SK-N-SH (cell line): ENCODE measurements around the gene DIS3. TPM values are rescaled to one million over a fixed set of nuclear protein-coding genes. Genes with fewer than 3 reads are reported as not detected.

Source experiments
- CTCF ChIA-PET: fragments of 300-600, 350-600 bp; formaldehyde crosslinking; extraction: SDS; loops from one replicate; lab custom pipeline; 2021; lab: Yijun Ruan, JAX
- POLR2A ChIA-PET: fragments of 350-600 bp; sonication (Branson Sonifier 250); formaldehyde crosslinking; extraction: SDS; loops from one replicate; lab custom pipeline; 2020; ENCODE audit warnings: antibody characterized with exemption, inconsistent platforms; lab: Yijun Ruan, JAX
- DNase-seq: peaks from one replicate; pipeline ENCODE4 v3.0.0; 2012
- H2AFZ ChIP-seq: fragments of 200-600 bp; sonication (generic); 2 replicates; pipeline ENCODE4 v1.8.1; 2016; ENCODE audit warnings: antibody characterized with exemption, mild to moderate bottlenecking, low read depth
- H3F3A ChIP-seq: fragments of 200-600 bp; sonication (generic); replicated peaks from 2 replicates; pipeline ENCODE3; 2016; ENCODE audit warnings: antibody characterized with exemption, mild to moderate bottlenecking; ENCODE audit not compliant: insufficient read depth
- H3K27ac ChIP-seq, 2 experiments: fragments of 200-500 bp in 1 of 2; fragments of 200-600 bp in 1 of 2; sonication (Bioruptor generic) in 1 of 2; sonication (generic), shearing (Covaris generic) in 1 of 2; 2 replicates each; pipeline versions ENCODE4 v1.5.1 to v1.6.1; 2014 to 2016; ENCODE audit warnings: low read depth in 2 of 2, inconsistent platforms in 1 of 2, low read length in 1 of 2, mild to moderate bottlenecking in 1 of 2, mixed read lengths in 1 of 2
- H3K27me3 ChIP-seq: fragments of 200-600 bp; sonication (generic), shearing (Covaris generic); 2 replicates; pipeline ENCODE4 v1.6.1; 2016; ENCODE audit warnings: mixed run types; ENCODE audit not compliant: insufficient read depth
- H3K36me3 ChIP-seq, 2 experiments: fragments of 200-500 bp in 1 of 2; fragments of 200-600 bp in 1 of 2; sonication (Bioruptor generic) in 1 of 2; sonication (generic) in 1 of 2; replicated peaks in 1 of 2; 2 replicates each; pipeline versions ENCODE3 to v1.5.1; 2014 to 2016; ENCODE audit warnings: low read length in 1 of 2, mild to moderate bottlenecking in 1 of 2; ENCODE audit not compliant: insufficient read depth in 2 of 2, control insufficient read depth in 1 of 2
- H3K4me1 ChIP-seq, 2 experiments: fragments of 200-500 bp in 1 of 2; fragments of 200-600 bp in 1 of 2; sonication (Bioruptor generic) in 1 of 2; sonication (generic), shearing (Covaris generic) in 1 of 2; 2 replicates each; pipeline versions ENCODE4 v1.5.1 to v1.6.1; 2014 to 2016; ENCODE audit warnings: low read depth in 1 of 2, low read length in 1 of 2, mixed run types in 1 of 2; ENCODE audit not compliant: insufficient read depth in 2 of 2, control insufficient read depth in 1 of 2
- H3K4me2 ChIP-seq: fragments of 200-600 bp; sonication (generic), shearing (Covaris generic); 2 replicates; pipeline ENCODE4 v1.6.1; 2017; ENCODE audit warnings: mixed run types
- H3K4me3 ChIP-seq, 2 experiments: fragments of 200-500 bp in 1 of 2; fragments of 200-600 bp in 1 of 2; sonication (Bioruptor generic) in 1 of 2; sonication (generic), shearing (Covaris generic) in 1 of 2; 2 replicates each; pipeline versions ENCODE4 v1.5.1 to v1.8.1; 2014 to 2016; ENCODE audit warnings: low read depth in 2 of 2, inconsistent platforms in 1 of 2, low read length in 1 of 2, mild to moderate bottlenecking in 1 of 2, mixed read lengths in 1 of 2, moderate library complexity in 1 of 2
- H3K79me2 ChIP-seq: fragments of 200-600 bp; sonication (generic); 2 replicates; pipeline ENCODE4 v1.8.1; 2017; ENCODE audit warnings: mild to moderate bottlenecking; ENCODE audit not compliant: insufficient read depth
- H3K9ac ChIP-seq: fragments of 200-600 bp; sonication (generic); 2 replicates; pipeline ENCODE4 v1.6.1; 2017; ENCODE audit warnings: mixed run types
- H3K9me2 ChIP-seq: fragments of 200-600 bp; sonication (generic); 2 replicates; pipeline ENCODE4 v1.6.1; 2017; ENCODE audit warnings: mixed run types
- H3K9me3 ChIP-seq: fragments of 200-600 bp; sonication (generic); 2 replicates; pipeline ENCODE4 v1.6.1; 2017; ENCODE audit warnings: mixed run types, mild to moderate bottlenecking, moderate library complexity
- H4K20me1 ChIP-seq: fragments of 200-600 bp; sonication (generic); 2 replicates; pipeline ENCODE4 v1.6.1; 2017; ENCODE audit warnings: mild to moderate bottlenecking, mixed run types; ENCODE audit not compliant: insufficient read depth
- ELF1 ChIP-seq: IDR thresholded peaks from 2 replicates; pipeline ENCODE4 v1.4.0; 2012
- FOSL2 ChIP-seq: IDR thresholded peaks from 2 replicates; pipeline ENCODE4 v1.4.0; 2012; ENCODE audit warnings: low read depth, mild to moderate bottlenecking, moderate library complexity, borderline replicate concordance
- FOXJ3 ChIP-seq: sonication (generic); formaldehyde crosslinking; IDR thresholded peaks from 2 replicates; pipeline ENCODE4 v1.5.1; 2020; ENCODE audit warnings: mild to moderate bottlenecking, missing genetic modification reagents
- GABPA ChIP-seq: IDR thresholded peaks from 2 replicates; pipeline ENCODE4 v1.4.0; 2012; ENCODE audit warnings: low read depth, mild to moderate bottlenecking
- GATA2 ChIP-seq: sonication (generic); formaldehyde crosslinking; IDR thresholded peaks from 2 replicates; pipeline ENCODE4 v1.5.0; 2020; ENCODE audit warnings: mild to moderate bottlenecking, missing genetic modification reagents
- MXI1 ChIP-seq: IDR thresholded peaks from 2 replicates; pipeline ENCODE4 v1.6.1; 2012; ENCODE audit warnings: mild to moderate bottlenecking, low read depth, low read length, improper control_type of control experiment
- NRF1 ChIP-seq: IDR thresholded peaks from 2 replicates; pipeline ENCODE4 v1.6.1; 2012; ENCODE audit warnings: low read depth, mild to moderate bottlenecking, low read length
- RCOR1 ChIP-seq: fragments of 150-350 bp; IDR thresholded peaks from 2 replicates; pipeline ENCODE4 v1.6.1; 2017; ENCODE audit warnings: antibody characterized with exemption, low read length
- RXRA ChIP-seq: IDR thresholded peaks from 2 replicates; pipeline ENCODE4 v1.4.0; 2012; ENCODE audit warnings: low read depth, mild to moderate bottlenecking, borderline replicate concordance
- SIN3A ChIP-seq: IDR thresholded peaks from 2 replicates; pipeline ENCODE4 v1.6.1; 2012; ENCODE audit warnings: low read depth, mild to moderate bottlenecking, low read length, moderate library complexity, borderline replicate concordance
- SMC3 ChIP-seq: IDR thresholded peaks from 2 replicates; pipeline ENCODE4 v1.6.1; 2012; ENCODE audit warnings: low read depth, low read length, improper control_type of control experiment
- TAF1 ChIP-seq: IDR thresholded peaks from 2 replicates; pipeline ENCODE4 v1.6.1; 2012; ENCODE audit warnings: low read depth, mild to moderate bottlenecking, low read length, moderate library complexity, borderline replicate concordance
- TEAD4 ChIP-seq: IDR thresholded peaks from 2 replicates; pipeline ENCODE4 v1.4.0; 2012; ENCODE audit warnings: mild to moderate bottlenecking, borderline replicate concordance; ENCODE audit not compliant: insufficient read depth
- YY1 ChIP-seq: IDR thresholded peaks from 2 replicates; pipeline ENCODE4 v1.4.0; 2012; ENCODE audit warnings: low read depth, mild to moderate bottlenecking
- WGBS: methylation state at CpG from one replicate; pipeline ENCODE4 v1.1.6; 2017; ENCODE audit warnings: low lambda C conversion rate; 5-methylcytosine and 5-hydroxymethylcytosine counted together
- polyA plus RNA-seq, 3 experiments: library from polyadenylated mRNA; depleted of rRNA; stranded (reverse); fragments of >200 nt; gene quantifications; 2 replicates each; pipeline ENCODE4 v1.2.3, GENCODE V29; 2012
- TF ChIP-seq, protein P1 (sequence below): fragments of 150-350 bp; IDR thresholded peaks from 2 replicates; pipeline ENCODE4 v1.6.1; 2016; ENCODE audit warnings: mild to moderate bottlenecking, low read depth, low read length
- TF ChIP-seq, protein P2 (sequence below): IDR thresholded peaks from 2 replicates; pipeline ENCODE4 v1.6.1; 2012; ENCODE audit warnings: mild to moderate bottlenecking, low read depth, low read length, moderate library complexity
- TF ChIP-seq, protein P3 (sequence below): IDR thresholded peaks from 2 replicates; pipeline ENCODE4 v1.4.0; 2012; ENCODE audit warnings: low read depth, borderline replicate concordance
- TF ChIP-seq, protein P4 (sequence below): IDR thresholded peaks from 2 replicates; pipeline ENCODE4 v1.4.0; 2012; ENCODE audit warnings: low read depth

DIS3 gene
- polyA plus RNA-seq, 1 of the 3 experiments (the other 2 are of a cell fraction): 15.7 TPM

DNA sequence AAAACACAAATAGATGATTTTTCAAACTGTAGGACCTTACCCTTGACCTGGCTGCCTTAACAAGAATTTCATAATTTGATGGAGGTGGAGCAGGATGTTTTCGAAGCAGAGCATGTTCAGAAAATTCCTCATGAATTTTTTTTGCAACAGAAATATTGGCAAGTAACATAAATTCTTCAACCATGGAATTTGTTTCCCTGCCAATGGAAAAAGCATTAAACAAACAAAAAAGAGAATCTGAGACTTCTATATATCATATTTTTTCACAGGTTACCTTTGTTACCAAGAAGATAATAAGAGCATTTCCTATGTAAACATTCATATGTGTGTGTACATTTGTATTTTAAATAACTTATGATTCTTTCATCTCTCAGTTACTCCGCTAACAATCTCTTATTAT lies 18.3 kb downstream of the DIS3 start:
- no peak for DNase-seq

DNA sequence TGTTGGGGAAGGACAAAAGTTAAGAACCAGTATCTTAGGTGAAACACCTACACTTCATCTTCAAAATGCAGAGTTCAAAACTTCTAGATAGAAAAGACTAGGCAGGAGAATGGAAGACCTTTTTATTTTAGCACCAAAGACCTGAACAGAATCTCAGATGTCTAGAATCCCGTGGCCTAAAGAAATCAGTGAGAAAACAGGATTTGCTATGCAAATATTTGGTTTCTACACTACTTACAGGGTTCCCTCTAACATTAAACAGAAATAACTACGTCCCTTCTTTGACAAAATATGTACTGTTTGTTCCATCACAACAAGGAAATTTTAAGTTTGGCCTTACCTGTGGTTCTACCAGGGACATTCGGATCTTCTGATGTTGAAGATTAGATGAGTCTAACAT lies 21.5 kb downstream of the DIS3 start:
- 0 out of 2 replicates have a peak, but pooled peaks cover 3% of the 10 kb centered on the region for H3K79me2 ChIP-seq
- no peak overlapping the region for H3K4me2 ChIP-seq
- TF ChIP-seq, protein P1, sequence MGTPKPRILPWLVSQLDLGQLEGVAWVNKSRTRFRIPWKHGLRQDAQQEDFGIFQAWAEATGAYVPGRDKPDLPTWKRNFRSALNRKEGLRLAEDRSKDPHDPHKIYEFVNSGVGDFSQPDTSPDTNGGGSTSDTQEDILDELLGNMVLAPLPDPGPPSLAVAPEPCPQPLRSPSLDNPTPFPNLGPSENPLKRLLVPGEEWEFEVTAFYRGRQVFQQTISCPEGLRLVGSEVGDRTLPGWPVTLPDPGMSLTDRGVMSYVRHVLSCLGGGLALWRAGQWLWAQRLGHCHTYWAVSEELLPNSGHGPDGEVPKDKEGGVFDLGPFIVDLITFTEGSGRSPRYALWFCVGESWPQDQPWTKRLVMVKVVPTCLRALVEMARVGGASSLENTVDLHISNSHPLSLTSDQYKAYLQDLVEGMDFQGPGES: no peak
- no peak for TF ChIP-seq FOSL2
- TF ChIP-seq MXI1: no peak
- TF ChIP-seq RCOR1: no peak
- no peak for TF ChIP-seq GATA2 (CRISPR knock-in tag)
- no peak for TF ChIP-seq SMC3
- no peak for TF ChIP-seq RXRA
- no peak for TF ChIP-seq TAF1
- TF ChIP-seq, protein P2, sequence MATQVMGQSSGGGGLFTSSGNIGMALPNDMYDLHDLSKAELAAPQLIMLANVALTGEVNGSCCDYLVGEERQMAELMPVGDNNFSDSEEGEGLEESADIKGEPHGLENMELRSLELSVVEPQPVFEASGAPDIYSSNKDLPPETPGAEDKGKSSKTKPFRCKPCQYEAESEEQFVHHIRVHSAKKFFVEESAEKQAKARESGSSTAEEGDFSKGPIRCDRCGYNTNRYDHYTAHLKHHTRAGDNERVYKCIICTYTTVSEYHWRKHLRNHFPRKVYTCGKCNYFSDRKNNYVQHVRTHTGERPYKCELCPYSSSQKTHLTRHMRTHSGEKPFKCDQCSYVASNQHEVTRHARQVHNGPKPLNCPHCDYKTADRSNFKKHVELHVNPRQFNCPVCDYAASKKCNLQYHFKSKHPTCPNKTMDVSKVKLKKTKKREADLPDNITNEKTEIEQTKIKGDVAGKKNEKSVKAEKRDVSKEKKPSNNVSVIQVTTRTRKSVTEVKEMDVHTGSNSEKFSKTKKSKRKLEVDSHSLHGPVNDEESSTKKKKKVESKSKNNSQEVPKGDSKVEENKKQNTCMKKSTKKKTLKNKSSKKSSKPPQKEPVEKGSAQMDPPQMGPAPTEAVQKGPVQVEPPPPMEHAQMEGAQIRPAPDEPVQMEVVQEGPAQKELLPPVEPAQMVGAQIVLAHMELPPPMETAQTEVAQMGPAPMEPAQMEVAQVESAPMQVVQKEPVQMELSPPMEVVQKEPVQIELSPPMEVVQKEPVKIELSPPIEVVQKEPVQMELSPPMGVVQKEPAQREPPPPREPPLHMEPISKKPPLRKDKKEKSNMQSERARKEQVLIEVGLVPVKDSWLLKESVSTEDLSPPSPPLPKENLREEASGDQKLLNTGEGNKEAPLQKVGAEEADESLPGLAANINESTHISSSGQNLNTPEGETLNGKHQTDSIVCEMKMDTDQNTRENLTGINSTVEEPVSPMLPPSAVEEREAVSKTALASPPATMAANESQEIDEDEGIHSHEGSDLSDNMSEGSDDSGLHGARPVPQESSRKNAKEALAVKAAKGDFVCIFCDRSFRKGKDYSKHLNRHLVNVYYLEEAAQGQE: no peak
- H3K27ac ChIP-seq: no peak overlapping the region
- ChIA-PET POLR2A (no interaction called here), CTCF (no interaction called here)
- DNase-seq: no peak
- H3K9me3 ChIP-seq: no peaks in the 10 kb centered on the region
- H3K4me1 ChIP-seq: no peaks in the 10 kb centered on the region
- H3F3A ChIP-seq: peaks cover 30% of the 10 kb centered on the region
- H3K9ac ChIP-seq: no peak overlapping the region
- H3K4me3 ChIP-seq: no peak overlapping the region
- no peak overlapping the region for H2AFZ ChIP-seq
- H3K9me2 ChIP-seq: no peaks in the 10 kb centered on the region
- peaks cover 89 to 90% of the 10 kb centered on the region in 2 experiments for H3K36me3 ChIP-seq
- H4K20me1 ChIP-seq: no peaks in the 10 kb centered on the region
- H3K27me3 ChIP-seq: no peaks in the 10 kb centered on the region
- WGBS: 95% methylated on average over 3 of the region's 3 CpGs

More for the DNA sequence above, 18.3 kb downstream of the DIS3 start:
- no peaks in the 10 kb centered on the region for H3K27me3 ChIP-seq
- peaks cover 26% of the 10 kb centered on the region for H3F3A ChIP-seq
- no peaks in the 10 kb centered on the region for H3K9me2 ChIP-seq
- H3K9me3 ChIP-seq: no peaks in the 10 kb centered on the region
- peaks cover 94 to 99% of the 10 kb centered on the region in 2 experiments for H3K36me3 ChIP-seq
- WGBS: 89% methylated on average over 2 of the region's 2 CpGs
- H3K4me2 ChIP-seq: no peak overlapping the region
- TF ChIP-seq, protein P1: no peak
- TF ChIP-seq FOSL2 (no peak), SIN3A (no peak), NRF1 (no peak), TEAD4 (no peak), SMC3 (no peak), FOXJ3 (CRISPR knock-in tag) (no peak), GABPA (no peak), RXRA (no peak), ELF1 (no peak), YY1 (no peak)
- TF ChIP-seq, protein P3, sequence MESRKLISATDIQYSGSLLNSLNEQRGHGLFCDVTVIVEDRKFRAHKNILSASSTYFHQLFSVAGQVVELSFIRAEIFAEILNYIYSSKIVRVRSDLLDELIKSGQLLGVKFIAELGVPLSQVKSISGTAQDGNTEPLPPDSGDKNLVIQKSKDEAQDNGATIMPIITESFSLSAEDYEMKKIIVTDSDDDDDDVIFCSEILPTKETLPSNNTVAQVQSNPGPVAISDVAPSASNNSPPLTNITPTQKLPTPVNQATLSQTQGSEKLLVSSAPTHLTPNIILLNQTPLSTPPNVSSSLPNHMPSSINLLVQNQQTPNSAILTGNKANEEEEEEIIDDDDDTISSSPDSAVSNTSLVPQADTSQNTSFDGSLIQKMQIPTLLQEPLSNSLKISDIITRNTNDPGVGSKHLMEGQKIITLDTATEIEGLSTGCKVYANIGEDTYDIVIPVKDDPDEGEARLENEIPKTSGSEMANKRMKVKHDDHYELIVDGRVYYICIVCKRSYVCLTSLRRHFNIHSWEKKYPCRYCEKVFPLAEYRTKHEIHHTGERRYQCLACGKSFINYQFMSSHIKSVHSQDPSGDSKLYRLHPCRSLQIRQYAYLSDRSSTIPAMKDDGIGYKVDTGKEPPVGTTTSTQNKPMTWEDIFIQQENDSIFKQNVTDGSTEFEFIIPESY: no peak
- TF ChIP-seq, protein P4, sequence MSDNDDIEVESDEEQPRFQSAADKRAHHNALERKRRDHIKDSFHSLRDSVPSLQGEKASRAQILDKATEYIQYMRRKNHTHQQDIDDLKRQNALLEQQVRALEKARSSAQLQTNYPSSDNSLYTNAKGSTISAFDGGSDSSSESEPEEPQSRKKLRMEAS: no peak
- H3K79me2 ChIP-seq: no peaks in the 10 kb centered on the region
- no peak overlapping the region for H2AFZ ChIP-seq
- H3K4me3 ChIP-seq: no peak overlapping the region
- ChIA-PET CTCF (interaction anchor here (1.3 kb wide), 1 partner anchor 20 kb away, joined by 3 read pairs; no protein-coding TSS in a partner anchor), POLR2A (no interaction called here)
- no peaks in the 10 kb centered on the region for H4K20me1 ChIP-seq
- H3K9ac ChIP-seq: no peak overlapping the region
- H3K4me1 ChIP-seq: no peaks in the 10 kb centered on the region
- H3K27ac ChIP-seq: no peak overlapping the region
